Fibroblast of villous mesenchyme (primary cell): ENCODE data around the gene KIF3B. TPM values are rescaled to one million over a fixed set of nuclear protein-coding genes. Genes with fewer than 3 reads are reported as not detected.
"Not testable (repeated sequence)": the region's sequence is repeated elsewhere in the genome, so short reads cannot be mapped to it uniquely, and the experiment has no call there.

Experiments
- DNase-seq: peaks from one replicate; pipeline ENCODE4 v3.0.0-alpha.2; 2010; ENCODE audit warnings: low read depth
- H3K4me3 ChIP-seq: 2 replicates; pipeline ENCODE4 v1.5.1; 2011; ENCODE audit warnings: low read depth, mild to moderate bottlenecking, low read length
- total RNA-seq: library from RNA; depleted of rRNA; stranded (reverse); fragments of >200 nt; gene quantifications from 2 replicates; pipeline ENCODE4 v1.2.3, GENCODE V29; 2012
- TF ChIP-seq, protein P1 (sequence below): IDR thresholded peaks from 2 replicates; pipeline ENCODE4 v1.5.1; 2012; ENCODE audit warnings: low read depth, mild to moderate bottlenecking, low read length; ENCODE audit not compliant: insufficient read depth

KIF3B gene
- total RNA-seq, 1 donor = 24.2 TPM

GRCh38 chr20:32348207-32348606 lies 70.8 kb downstream of the KIF3B start:
- H3K4me3 ChIP-seq = no peak overlapping the region
- TF ChIP-seq, protein P1, sequence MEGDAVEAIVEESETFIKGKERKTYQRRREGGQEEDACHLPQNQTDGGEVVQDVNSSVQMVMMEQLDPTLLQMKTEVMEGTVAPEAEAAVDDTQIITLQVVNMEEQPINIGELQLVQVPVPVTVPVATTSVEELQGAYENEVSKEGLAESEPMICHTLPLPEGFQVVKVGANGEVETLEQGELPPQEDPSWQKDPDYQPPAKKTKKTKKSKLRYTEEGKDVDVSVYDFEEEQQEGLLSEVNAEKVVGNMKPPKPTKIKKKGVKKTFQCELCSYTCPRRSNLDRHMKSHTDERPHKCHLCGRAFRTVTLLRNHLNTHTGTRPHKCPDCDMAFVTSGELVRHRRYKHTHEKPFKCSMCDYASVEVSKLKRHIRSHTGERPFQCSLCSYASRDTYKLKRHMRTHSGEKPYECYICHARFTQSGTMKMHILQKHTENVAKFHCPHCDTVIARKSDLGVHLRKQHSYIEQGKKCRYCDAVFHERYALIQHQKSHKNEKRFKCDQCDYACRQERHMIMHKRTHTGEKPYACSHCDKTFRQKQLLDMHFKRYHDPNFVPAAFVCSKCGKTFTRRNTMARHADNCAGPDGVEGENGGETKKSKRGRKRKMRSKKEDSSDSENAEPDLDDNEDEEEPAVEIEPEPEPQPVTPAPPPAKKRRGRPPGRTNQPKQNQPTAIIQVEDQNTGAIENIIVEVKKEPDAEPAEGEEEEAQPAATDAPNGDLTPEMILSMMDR = no peak
- no peak for DNase-seq

- H3K4me3 ChIP-seq = no peak overlapping the region
- TF ChIP-seq, protein P1 = no peak
- DNase-seq = no peak
Observed at GRCh38 chr20:32350421-32350820, 73.0 kb downstream of the KIF3B start.

DNA sequence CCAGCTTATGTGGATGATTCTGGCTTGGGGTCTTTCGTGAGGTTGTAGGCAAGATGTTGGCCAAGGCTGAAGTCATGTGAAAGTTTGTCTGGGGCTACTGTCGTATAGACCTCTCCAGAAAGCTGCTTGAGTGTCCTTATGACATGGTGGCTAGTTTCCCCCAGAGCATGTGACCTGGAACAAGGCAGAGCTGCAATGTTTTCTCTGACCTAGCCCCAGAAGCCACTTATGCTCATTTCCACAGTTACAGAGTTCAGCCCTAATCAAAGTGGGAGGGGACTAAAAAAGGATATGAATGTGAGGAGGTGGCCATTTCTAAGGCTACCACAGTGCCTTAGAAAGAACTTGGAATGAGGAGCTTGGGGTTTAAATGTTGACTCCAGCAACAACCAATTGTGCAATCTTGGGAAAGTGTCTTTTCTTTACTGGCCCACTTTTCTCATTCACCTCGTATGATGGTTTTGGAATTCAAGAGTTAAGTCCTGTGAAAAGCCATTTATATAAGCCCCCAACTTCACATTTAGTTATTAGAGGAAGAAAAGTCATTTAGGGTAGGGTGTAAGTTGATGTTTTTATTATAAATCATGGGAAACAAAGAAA lies 74.8 kb downstream of the KIF3B start:
- DNase-seq = no peak

GRCh38 chr20:32353848-32354496 lies 76.5 kb downstream of the KIF3B start:
- no peak overlapping the region for H3K4me3 ChIP-seq
- no peak for DNase-seq
- TF ChIP-seq, protein P1 = no peak

More for the DNA sequence above, 74.8 kb downstream of the KIF3B start:
- H3K4me3 ChIP-seq = no peak overlapping the region
- TF ChIP-seq, protein P1 = no peak

GRCh38 chr20:32354592-32355416 lies 77.4 kb downstream of the KIF3B start:
- H3K4me3 ChIP-seq = no peak overlapping the region
- peak; percentile 82 for DNase-seq
- TF ChIP-seq, protein P1 = no peak

DNA sequence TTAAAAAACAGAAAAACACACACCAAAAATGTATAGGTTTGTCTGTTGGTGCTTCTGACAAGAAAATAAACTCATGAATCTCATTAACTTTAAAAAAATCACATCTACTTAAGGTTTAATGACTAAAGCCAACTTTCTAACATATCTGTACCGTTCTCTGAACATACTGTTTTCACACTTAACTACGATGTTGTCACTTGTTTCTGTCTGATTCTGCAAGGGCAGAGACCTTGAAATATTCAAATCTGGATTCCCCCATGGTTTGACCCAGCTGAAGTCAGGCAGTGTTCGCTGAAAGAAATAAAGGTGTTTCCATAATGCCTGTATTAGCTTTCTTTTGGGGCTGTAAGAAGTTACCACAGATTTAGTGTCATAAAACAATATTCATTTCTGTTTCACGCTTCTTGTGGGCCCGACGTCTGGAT lies 78.0 kb downstream of the KIF3B start:
- TF ChIP-seq, protein P1 = no peak
- no peak for DNase-seq
- H3K4me3 ChIP-seq = no peak overlapping the region

GRCh38 chr20:32355907-32356621 lies 78.6 kb downstream of the KIF3B start:
- DNase-seq, H3K4me3 ChIP-seq: not testable (repeated sequence)
